HepG2 (cell line): ENCODE measurements around the gene SEMA7A. TPM values are rescaled to one million over a fixed set of nuclear protein-coding genes. Genes with fewer than 3 reads are reported as not detected.

ENCODE experiments used
- ATAC-seq: fragments of 200-7000 bp; cut with Tn5 transposase; 3 replicates; pipeline ENCODE4 v1.9.1; 2020; ENCODE audit warnings: mild to moderate bottlenecking, moderate library complexity
- BruUV-seq: library from RNA; stranded (reverse); fragments of 400-500 nt; replicated peaks from 2 replicates; lab custom pipeline; 2021; lab: Mats Ljungman, UMichigan
- CTCF ChIA-PET: fragments of 300-600 bp; formaldehyde crosslinking; extraction: SDS; loops from one replicate; lab custom pipeline; 2021; ENCODE audit warnings: low total read pairs, inconsistent platforms, low intra/inter-chr PET ratio; lab: Yijun Ruan, JAX
- POLR2A ChIA-PET: fragments of 350-600 bp; sonication (Branson Sonifier 250); formaldehyde crosslinking; loops from one replicate; lab custom pipeline; 2020; ENCODE audit warnings: antibody characterized with exemption, inconsistent platforms; lab: Yijun Ruan, JAX
- DNase-seq: peaks from one replicate; pipeline ENCODE4 v3.0.0-alpha.2; 2015; ENCODE audit warnings: low spot score
- FAIRE-seq: peaks from 3 replicates; lab custom pipeline; 2011; peaks lifted over from hg19 to GRCh38; lab: Jason Lieb, UNC
- H2AFZ ChIP-seq: one replicate; pipeline ENCODE4 v1.6.1; 2011; ENCODE audit warnings: low read length, inconsistent platforms
- H3K27ac ChIP-seq: fragments of 300-600 bp; 3 replicates; pipeline ENCODE4 v1.8.0; 2011; ENCODE audit warnings: mixed run types, mild to moderate bottlenecking, mixed read lengths, low read length, inconsistent platforms; ENCODE audit not compliant: insufficient read depth; ENCODE audit errors: extremely low read length
- H3K27me3 ChIP-seq, 2 experiments: fragments of 200-600 bp in 1 of 2; 2 replicates in 1 of 2; 3 replicates in 1 of 2; pipeline versions ENCODE4 v1.6.0 to v1.8.0; 2011; ENCODE audit warnings: low read length in 2 of 2, mild to moderate bottlenecking in 2 of 2, moderate library complexity in 2 of 2, inconsistent platforms in 1 of 2; ENCODE audit not compliant: insufficient read depth in 2 of 2, control insufficient read depth in 1 of 2
- H3K36me3 ChIP-seq, 2 experiments: fragments of 200-600 bp in 1 of 2; replicated peaks in 1 of 2; 2 replicates in 1 of 2; 3 replicates in 1 of 2; pipeline versions ENCODE4 v1.5.1 to v1.8.0; 2011; ENCODE audit warnings: low read length in 2 of 2, inconsistent platforms in 1 of 2; ENCODE audit not compliant: insufficient read depth in 2 of 2, control insufficient read depth in 1 of 2
- H3K4me1 ChIP-seq: 2 replicates; pipeline ENCODE4 v1.5.1; 2012; ENCODE audit warnings: low read length, inconsistent platforms; ENCODE audit not compliant: insufficient read depth
- H3K4me2 ChIP-seq: 2 replicates; pipeline ENCODE4 v1.6.0; 2011; ENCODE audit warnings: low read depth, low read length, inconsistent platforms
- H3K4me3 ChIP-seq, 3 experiments: fragments of 200-600 bp in 1 of 3; sonication (generic), shearing (Covaris generic) in 1 of 3; replicated peaks in 1 of 3; 2 replicates each; pipeline ENCODE4 v1.5.1; 2011 to 2016; ENCODE audit warnings: low read length in 3 of 3, inconsistent platforms in 2 of 3, low read depth in 2 of 3, mild to moderate bottlenecking in 2 of 3, control low read depth in 1 of 3, mixed read lengths in 1 of 3; ENCODE audit not compliant: insufficient read depth in 1 of 3
- H3K79me2 ChIP-seq: one replicate; pipeline ENCODE4 v1.6.1; 2011; ENCODE audit warnings: low read length, inconsistent platforms; ENCODE audit not compliant: insufficient read depth
- H3K9ac ChIP-seq: 2 replicates; pipeline ENCODE4 v1.6.0; 2011; ENCODE audit warnings: mild to moderate bottlenecking, low read depth, low read length, inconsistent platforms; ENCODE audit not compliant: insufficient read depth
- H3K9me3 ChIP-seq: 2 replicates; pipeline ENCODE4 v1.5.1; 2012; ENCODE audit warnings: mild to moderate bottlenecking, low read length
- H4K20me1 ChIP-seq: 2 replicates; pipeline ENCODE4 v1.6.0; 2011; ENCODE audit warnings: inconsistent platforms, mild to moderate bottlenecking, low read length, moderate library complexity; ENCODE audit not compliant: insufficient read depth
- ATF4 ChIP-seq, 2 experiments: fragments of 450-650 bp in 1 of 2; sonication (generic) in 1 of 2; formaldehyde crosslinking; IDR thresholded peaks; 2 replicates each; pipeline versions ENCODE4 v1.5.0 to v1.8.0; 2020 to 2022; ENCODE audit warnings: mild to moderate bottlenecking in 1 of 2, missing genetic modification reagents in 1 of 2
- ATF5 ChIP-seq: sonication (generic); formaldehyde crosslinking; IDR thresholded peaks from 2 replicates; pipeline ENCODE4 v1.4.0; 2020; ENCODE audit warnings: mild to moderate bottlenecking, low read depth, missing genetic modification reagents
- CHCHD3 ChIP-seq: sonication (generic); formaldehyde crosslinking; IDR thresholded peaks from 2 replicates; pipeline ENCODE4 v1.8.0; 2022; ENCODE audit warnings: mild to moderate bottlenecking, missing genetic modification reagents, moderate library complexity
- ETV5 ChIP-seq: IDR thresholded peaks from 2 replicates; pipeline ENCODE4 v1.6.1; 2018; ENCODE audit warnings: missing biosample characterization, missing genetic modification reagents, inconsistent platforms, borderline replicate concordance
- KMT2A ChIP-seq: sonication (generic); formaldehyde crosslinking; IDR thresholded peaks from 2 replicates; pipeline ENCODE4 v1.4.0; 2020; ENCODE audit warnings: missing genetic modification reagents
- MZF1 ChIP-seq: sonication (generic); formaldehyde crosslinking; IDR thresholded peaks from 2 replicates; pipeline ENCODE4 v1.8.1; 2023; ENCODE audit warnings: mild to moderate bottlenecking, missing genetic modification reagents, borderline replicate concordance
- SNRNP70 ChIP-seq: fragments of 200-400 bp; formaldehyde crosslinking; IDR thresholded peaks from 2 replicates; pipeline ENCODE4 v1.6.1; 2017; ENCODE audit warnings: mild to moderate bottlenecking, low read depth, low read length, moderate library complexity
- ZBTB1 ChIP-seq: sonication (generic); formaldehyde crosslinking; IDR thresholded peaks from 2 replicates; pipeline ENCODE4 v1.4.0; 2020; ENCODE audit warnings: missing genetic modification reagents, borderline replicate concordance
- ZNF180 ChIP-seq: sonication (generic); formaldehyde crosslinking; IDR thresholded peaks from 2 replicates; pipeline ENCODE4 v1.4.0; 2020; ENCODE audit warnings: low read depth, missing genetic modification reagents, borderline replicate concordance
- ZNF253 ChIP-seq: sonication (generic); formaldehyde crosslinking; IDR thresholded peaks from 2 replicates; pipeline ENCODE4 v1.8.0; 2022; ENCODE audit warnings: mild to moderate bottlenecking, missing genetic modification reagents, borderline replicate concordance
- ZNF263 ChIP-seq: sonication (generic); formaldehyde crosslinking; IDR thresholded peaks from 2 replicates; pipeline ENCODE4 v1.4.0; 2020; ENCODE audit warnings: missing genetic modification reagents
- ZNF432 ChIP-seq: sonication (generic); formaldehyde crosslinking; IDR thresholded peaks from 2 replicates; pipeline ENCODE4 v1.5.0; 2020; ENCODE audit warnings: missing genetic modification reagents, mild to moderate bottlenecking, borderline replicate concordance
- WGBS: methylation state at CpG from one replicate; pipeline ENCODE4 v1.1.6; 2017; ENCODE audit warnings: low lambda C conversion rate; 5-methylcytosine and 5-hydroxymethylcytosine counted together
- in situ Hi-C: cut with HindIII; loops from 2 replicates; pipeline ENCODE4 v1.10.0; 2017; ENCODE audit warnings: low pct_unique_long_range_greater_than_20kb; ENCODE audit not compliant: extremely low pct_ligation_motif_present
- intact Hi-C: fragments of 100-400 bp; cut with micrococcal nuclease; formaldehyde crosslinking; loops from one replicate; pipeline ENCODE4 v1.10.0; 2022; ENCODE audit not compliant: unreplicated experiment
- polyA plus RNA-seq, 8 experiments: library from polyadenylated mRNA; depleted of rRNA in 3 of 8; stranded (reverse) in 7 of 8; unstranded in 1 of 8; fragments of >200 nt; fragmentation: Illumina TruSeq in 4 of 8; extraction: Trizol in 4 of 8; gene quantifications; 2 replicates each; pipeline versions ENCODE4 v1.2.1 to v1.2.3, GENCODE V29; 2011 to 2016; ENCODE audit warnings: low read depth in 4 of 8, missing spikeins in 1 of 8, mixed read lengths in 1 of 8; ENCODE audit not compliant: insufficient read depth in 1 of 8
- total RNA-seq, 5 experiments: library from RNA; depleted of rRNA; stranded (reverse); fragments of >200 nt; fragmentation: Illumina TruSeq; extraction: Trizol; gene quantifications; 2 replicates each; pipeline ENCODE4 v1.2.3, GENCODE V29; 2016; ENCODE audit warnings: low read depth in 1 of 5

SEMA7A gene
- total and polyA plus RNA-seq, 2 of the 13 experiments (the other 11 are each of a cell fraction or from before 2014, with no cell fraction given) = 9.0 to 15.8 TPM

DNA sequence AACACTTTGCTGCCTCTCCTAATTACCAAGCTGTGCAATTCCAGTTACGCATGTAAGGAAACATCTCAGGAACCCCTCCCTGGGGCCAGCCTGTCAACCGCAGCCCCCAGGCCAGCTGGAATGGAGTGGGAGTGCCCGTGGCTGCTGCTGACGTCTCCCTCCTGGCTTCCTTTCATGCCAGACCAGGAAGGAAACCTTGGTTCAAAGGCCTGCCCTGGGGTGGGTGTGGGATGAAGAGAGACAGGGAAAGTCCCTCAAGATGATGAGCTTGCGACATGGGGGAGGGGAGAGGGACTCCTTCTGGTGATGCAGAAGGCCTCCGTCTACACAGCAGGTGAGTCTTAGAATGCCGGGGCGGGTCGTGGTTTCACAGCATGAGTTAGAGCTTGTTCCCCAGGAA is 54.9 kb downstream of the SEMA7A start:
- peaks cover 0 to 24% of the 10 kb centered on the region in 2 experiments; a peak in 3 of 5 replicates for H3K27me3 ChIP-seq
- H4K20me1 ChIP-seq = no peaks in the 10 kb centered on the region
- no peak overlapping the region for H3K4me3 ChIP-seq
- peaks cover 53% of the 10 kb centered on the region for H3K4me1 ChIP-seq
- no peaks in the 10 kb centered on the region for H3K9me3 ChIP-seq
- TF ChIP-seq KMT2A (CRISPR knock-in tag) (no peak), ZNF180 (no peak), ETV5 (CRISPR knock-in tag) (no peak)
- intact Hi-C loops (no loop called here), in situ Hi-C loops (no loop called here)
- no peak for DNase-seq
- ChIA-PET POLR2A (interaction anchor here (1.3 kb wide), 1 partner anchor 64 kb away, joined by 4 read pairs; no protein-coding TSS in a partner anchor), CTCF (no interaction called here)
- H3K4me2 ChIP-seq = no peak overlapping the region
- H3K79me2 ChIP-seq = no peaks in the 10 kb centered on the region
- H3K27ac ChIP-seq = no peak overlapping the region
- ATAC-seq = no peak
- BruUV-seq = no TSS peak
- WGBS = 14% methylated on average over 5 of the region's 9 CpGs
- H3K36me3 ChIP-seq = no peaks in the 10 kb centered on the region
- no peak for FAIRE-seq
- H3K9ac ChIP-seq = no peak overlapping the region
- no peak overlapping the region for H2AFZ ChIP-seq

GRCh38 chr15:74377831-74378766 is 55.7 kb downstream of the SEMA7A start:
- ChIA-PET POLR2A (interaction anchor here (1.3 kb wide), 1 partner anchor 64 kb away, joined by 4 read pairs; no protein-coding TSS in a partner anchor), CTCF (no interaction called here)
- intact Hi-C loops (no loop called here), in situ Hi-C loops (no loop called here)
- no peak overlapping the region for H2AFZ ChIP-seq
- peaks cover 51% of the 10 kb centered on the region for H3K4me1 ChIP-seq
- TF ChIP-seq ZNF432 (CRISPR knock-in tag) = no peak
- no peak for TF ChIP-seq ZNF253 (CRISPR knock-in tag)
- TF ChIP-seq CHCHD3 (CRISPR knock-in tag) = no peak
- no peak for TF ChIP-seq ZNF263 (CRISPR knock-in tag)
- TF ChIP-seq ATF5 (CRISPR knock-in tag) = no peak
- no peak for TF ChIP-seq ZBTB1
- TF ChIP-seq SNRNP70 = no peak
- TF ChIP-seq MZF1 (CRISPR knock-in tag) = no peak
- no peak for TF ChIP-seq ATF4 (CRISPR knock-in tag; IDR thresholded peaks at IDR 0.05)
- H3K9me3 ChIP-seq = no peaks in the 10 kb centered on the region
- no TSS peak for BruUV-seq
- whole genome bisulfite sequencing = 35% methylated on average over 15 of the region's 15 CpGs
- H3K79me2 ChIP-seq = no peaks in the 10 kb centered on the region
- DNase-seq (no peak), ATAC-seq (no peak), FAIRE-seq (no peak)
- no peaks in the 10 kb centered on the region for H3K36me3 ChIP-seq
- no peak overlapping the region for H3K9ac ChIP-seq
- H4K20me1 ChIP-seq = no peaks in the 10 kb centered on the region
- H3K4me3 ChIP-seq = no peak overlapping the region
- H3K4me2 ChIP-seq = no peak overlapping the region
- no peak overlapping the region for H3K27ac ChIP-seq
- peaks cover 0 to 25% of the 10 kb centered on the region in 2 experiments; a peak in 3 of 5 replicates for H3K27me3 ChIP-seq
